Osteoblast (primary cell): ENCODE results near the gene CACTIN. TPM values are rescaled to one million over a fixed set of nuclear protein-coding genes. Genes with fewer than 3 reads are reported as not detected.

Source experiments
- DNase-seq: peaks from one replicate; pipeline ENCODE4 v3.0.0; 2011; ENCODE audit warnings: low spot score, mixed read lengths; ENCODE audit not compliant: insufficient read length; ENCODE audit errors: missing footprints
- H2AFZ ChIP-seq: 2 replicates; pipeline ENCODE4 v1.6.0; 2011; ENCODE audit warnings: mild to moderate bottlenecking, low read length
- H3K27ac ChIP-seq: 2 replicates; pipeline ENCODE4 v1.5.1; 2011; ENCODE audit warnings: mild to moderate bottlenecking, low read depth, low read length, moderate library complexity
- H3K27me3 ChIP-seq: 2 replicates; pipeline ENCODE4 v1.6.0; 2012; ENCODE audit warnings: mild to moderate bottlenecking, control low read depth, inconsistent platforms, low read length, moderate library complexity; ENCODE audit not compliant: insufficient read depth
- H3K36me3 ChIP-seq: 2 replicates; pipeline ENCODE4 v1.5.1; 2011; ENCODE audit warnings: mild to moderate bottlenecking, low read length, control low read depth, moderate library complexity; ENCODE audit not compliant: insufficient read depth
- H3K4me1 ChIP-seq: 2 replicates; pipeline ENCODE4 v1.5.1; 2011; ENCODE audit warnings: mild to moderate bottlenecking, low read length, control low read depth, moderate library complexity; ENCODE audit not compliant: insufficient read depth
- H3K4me2 ChIP-seq: 2 replicates; pipeline ENCODE4 v1.6.0; 2011; ENCODE audit warnings: mild to moderate bottlenecking, low read length; ENCODE audit not compliant: insufficient read depth
- H3K4me3 ChIP-seq: fragments of 200-600 bp; sonication (generic); 3 replicates; pipeline ENCODE4 v1.5.1; 2012; ENCODE audit warnings: mild to moderate bottlenecking, low read length, inconsistent platforms; ENCODE audit not compliant: insufficient read depth
- H3K79me2 ChIP-seq: 2 replicates; pipeline ENCODE4 v1.6.0; 2012; ENCODE audit warnings: mild to moderate bottlenecking, low read length, control low read depth, inconsistent platforms; ENCODE audit not compliant: insufficient read depth
- H3K9me3 ChIP-seq: 2 replicates; pipeline ENCODE4 v1.5.1; 2011; ENCODE audit warnings: low read depth, low read length, control low read depth
- H4K20me1 ChIP-seq: 2 replicates; pipeline ENCODE4 v1.6.0; 2012; ENCODE audit warnings: mild to moderate bottlenecking, low read length, control low read depth; ENCODE audit not compliant: insufficient read depth
- total RNA-seq: library from RNA; depleted of rRNA; stranded (reverse); fragments of >200 nt; gene quantifications from 2 replicates; pipeline ENCODE4 v1.2.3, GENCODE V29; 2012
- TF ChIP-seq, protein P1 (sequence below): IDR thresholded peaks from 2 replicates; pipeline ENCODE4 v1.5.1; 2011; ENCODE audit warnings: mild to moderate bottlenecking, low read depth, low read length, moderate library complexity; ENCODE audit errors: extremely low read depth

The CACTIN gene
- total RNA-seq, 1 donor: 19.9 TPM

GRCh38 chr19:3589949-3590348 is 36.6 kb downstream of the CACTIN start:
- Histone ChIP-seq H3K4me1 (no peaks in the 10 kb centered on the region), H3K4me2 (no peak overlapping the region), H3K79me2 (no peaks in the 10 kb centered on the region), H4K20me1 (no peaks in the 10 kb centered on the region), H3K4me3 (no peak overlapping the region), H3K27ac (no peak overlapping the region), H3K9me3 (no peaks in the 10 kb centered on the region), H3K27me3 (peaks cover 24% of the 10 kb centered on the region), H2AFZ (no peak overlapping the region), H3K36me3 (no peaks in the 10 kb centered on the region)
- TF ChIP-seq, protein P1, sequence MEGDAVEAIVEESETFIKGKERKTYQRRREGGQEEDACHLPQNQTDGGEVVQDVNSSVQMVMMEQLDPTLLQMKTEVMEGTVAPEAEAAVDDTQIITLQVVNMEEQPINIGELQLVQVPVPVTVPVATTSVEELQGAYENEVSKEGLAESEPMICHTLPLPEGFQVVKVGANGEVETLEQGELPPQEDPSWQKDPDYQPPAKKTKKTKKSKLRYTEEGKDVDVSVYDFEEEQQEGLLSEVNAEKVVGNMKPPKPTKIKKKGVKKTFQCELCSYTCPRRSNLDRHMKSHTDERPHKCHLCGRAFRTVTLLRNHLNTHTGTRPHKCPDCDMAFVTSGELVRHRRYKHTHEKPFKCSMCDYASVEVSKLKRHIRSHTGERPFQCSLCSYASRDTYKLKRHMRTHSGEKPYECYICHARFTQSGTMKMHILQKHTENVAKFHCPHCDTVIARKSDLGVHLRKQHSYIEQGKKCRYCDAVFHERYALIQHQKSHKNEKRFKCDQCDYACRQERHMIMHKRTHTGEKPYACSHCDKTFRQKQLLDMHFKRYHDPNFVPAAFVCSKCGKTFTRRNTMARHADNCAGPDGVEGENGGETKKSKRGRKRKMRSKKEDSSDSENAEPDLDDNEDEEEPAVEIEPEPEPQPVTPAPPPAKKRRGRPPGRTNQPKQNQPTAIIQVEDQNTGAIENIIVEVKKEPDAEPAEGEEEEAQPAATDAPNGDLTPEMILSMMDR: no peak
- DNase-seq: peak; percentile 65

GRCh38 chr19:3589439-3589838 is 37.2 kb downstream of the CACTIN start:
- peaks cover 25% of the 10 kb centered on the region for H3K27me3 ChIP-seq
- no peak overlapping the region for H3K4me2 ChIP-seq
- no peak overlapping the region for H3K27ac ChIP-seq
- no peak overlapping the region for H3K4me3 ChIP-seq
- DNase-seq: no peak
- TF ChIP-seq, protein P1: no peak
- H3K79me2 ChIP-seq: no peaks in the 10 kb centered on the region
- no peaks in the 10 kb centered on the region for H4K20me1 ChIP-seq
- H3K36me3 ChIP-seq: no peaks in the 10 kb centered on the region
- H3K9me3 ChIP-seq: no peaks in the 10 kb centered on the region
- H3K4me1 ChIP-seq: no peaks in the 10 kb centered on the region
- no peak overlapping the region for H2AFZ ChIP-seq

GRCh38 chr19:3586707-3587346 is 39.8 kb downstream of the CACTIN start:
- Histone ChIP-seq H3K9me3 (no peaks in the 10 kb centered on the region), H3K4me2 (no peak overlapping the region), H3K4me1 (no peaks in the 10 kb centered on the region), H3K27me3 (peaks cover 22% of the 10 kb centered on the region), H2AFZ (no peak overlapping the region), H3K27ac (no peak overlapping the region), H3K36me3 (no peaks in the 10 kb centered on the region), H3K79me2 (no peaks in the 10 kb centered on the region), H4K20me1 (no peaks in the 10 kb centered on the region), H3K4me3 (no peak overlapping the region)
- TF ChIP-seq, protein P1: no peak
- DNase-seq: peak; percentile 61

DNA sequence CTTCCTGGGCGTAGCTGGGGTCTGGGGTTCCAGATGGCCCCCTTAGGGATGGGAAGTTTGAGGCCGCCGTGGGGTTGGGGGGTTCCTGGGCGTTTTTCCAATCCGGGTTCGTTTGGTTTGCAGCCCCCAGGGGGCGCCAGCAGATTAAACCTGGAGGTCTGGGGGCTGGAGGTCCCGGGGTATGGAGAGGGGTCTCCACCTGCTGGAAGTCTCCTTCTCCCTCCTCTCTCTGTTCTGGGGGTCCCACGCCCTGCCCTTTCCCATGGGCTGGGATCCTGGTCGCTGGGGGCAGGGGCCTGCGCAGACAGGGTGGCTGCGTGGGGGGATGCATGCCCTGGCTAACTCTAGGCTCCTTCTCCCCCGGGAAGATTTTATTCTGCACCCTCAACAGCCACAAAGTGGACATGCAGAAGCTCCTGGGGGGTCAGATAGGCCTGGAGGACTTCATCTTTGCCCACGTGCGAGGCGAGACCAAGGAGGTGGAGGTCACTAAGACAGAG is 40.4 kb downstream of the CACTIN start:
- Histone ChIP-seq H3K36me3 (no peaks in the 10 kb centered on the region), H3K9me3 (no peaks in the 10 kb centered on the region), H3K79me2 (no peaks in the 10 kb centered on the region), H3K4me3 (no peak overlapping the region), H3K4me1 (no peaks in the 10 kb centered on the region), H3K27me3 (peaks cover 22% of the 10 kb centered on the region), H3K27ac (no peak overlapping the region), H2AFZ (no peak overlapping the region), H3K4me2 (no peak overlapping the region), H4K20me1 (no peaks in the 10 kb centered on the region)
- peak; percentile 76 for DNase-seq
- TF ChIP-seq, protein P1: peak; percentile 43
